HCT116 (cell line): Measurements from ENCODE around the gene SLC6A7. TPM values are rescaled to one million over a fixed set of nuclear protein-coding genes. Genes with fewer than 3 reads are reported as not detected.

ENCODE experiments used
- ATAC-seq: fragments of 200-7000 bp; cut with Tn5 transposase; 2 replicates; pipeline ENCODE4 v1.9.1; 2020; ENCODE audit warnings: mild to moderate bottlenecking, moderate library complexity
- BruUV-seq: library from RNA; stranded (reverse); fragments of 400-500 nt; replicated peaks from 2 replicates; lab custom pipeline; 2021; lab: Mats Ljungman, UMichigan
- CTCF ChIA-PET: fragments of 300-600 bp; sonication (Branson Sonifier 250); formaldehyde crosslinking; loops from one replicate; lab custom pipeline; 2021; ENCODE audit warnings: antibody characterized with exemption; lab: Charles Lee
- POLR2A ChIA-PET: fragments of 300-600, 350-600 bp; sonication (Branson Sonifier 250); formaldehyde crosslinking; loops from one replicate; lab custom pipeline; 2021; ENCODE audit warnings: antibody characterized with exemption; lab: Charles Lee
- RAD21 ChIA-PET, 2 experiments: fragments of 300-600 bp; sonication (Branson Sonifier 250); formaldehyde crosslinking; loops; one replicate each; lab custom pipeline; 2023; ENCODE audit warnings: low total read pairs in 2 of 2; ENCODE audit not compliant: uncharacterized antibody in 2 of 2, unreplicated experiment in 2 of 2, low non-redundant PET in 1 of 2; lab: Charles Lee
- DNase-seq: peaks from one replicate; pipeline ENCODE4 v3.0.0-alpha.2; 2010; ENCODE audit warnings: low read depth, low spot score
- H2AFZ ChIP-seq: fragments of 200-600 bp; shearing (Covaris generic), sonication (generic); 2 replicates; pipeline ENCODE4 v1.6.1; 2017; ENCODE audit warnings: low read depth, mixed run types, mixed read lengths, antibody characterized with exemption, low read length; ENCODE audit not compliant: poor library complexity, severe bottlenecking
- H3K27ac ChIP-seq: 2 replicates; pipeline ENCODE4 v1.5.1; 2012; ENCODE audit warnings: low read depth, low read length
- H3K27me3 ChIP-seq: fragments of 200-600 bp; sonication (generic); 2 replicates; pipeline ENCODE4 v1.6.1; 2016; ENCODE audit warnings: mixed run types, low read length, mixed read lengths; ENCODE audit not compliant: insufficient read depth
- H3K36me3 ChIP-seq, 2 experiments: fragments of 200-500 bp in 1 of 2; fragments of 200-600 bp in 1 of 2; sonication (Bioruptor generic) in 1 of 2; sonication (generic) in 1 of 2; 2 replicates each; pipeline versions ENCODE4 v1.5.1 to v1.6.1; 2014 to 2016; ENCODE audit warnings: low read length in 2 of 2, inconsistent platforms in 1 of 2, mixed read lengths in 1 of 2, mixed run types in 1 of 2; ENCODE audit not compliant: insufficient read depth in 2 of 2, control insufficient read depth in 1 of 2
- H3K4me1 ChIP-seq, 2 experiments: fragments of 200-600 bp in 1 of 2; sonication (generic) in 1 of 2; 2 replicates each; pipeline versions ENCODE4 v1.5.1 to v1.6.1; 2012 to 2017; ENCODE audit warnings: low read length in 2 of 2, inconsistent platforms in 1 of 2, mild to moderate bottlenecking in 1 of 2, mixed read lengths in 1 of 2, mixed run types in 1 of 2, moderate library complexity in 1 of 2; ENCODE audit not compliant: insufficient read depth in 2 of 2, control insufficient read depth in 1 of 2
- H3K4me2 ChIP-seq: fragments of 200-600 bp; sonication (generic); 2 replicates; pipeline ENCODE4 v1.6.1; 2017; ENCODE audit warnings: mixed run types, low read length, mixed read lengths
- H3K4me3 ChIP-seq, 2 experiments: fragments of 200-600 bp in 1 of 2; sonication (generic) in 1 of 2; replicated peaks in 1 of 2; 2 replicates each; pipeline ENCODE4 v1.5.1; 2011 to 2016; ENCODE audit warnings: low read length in 2 of 2, control low read depth in 1 of 2, low read depth in 1 of 2, mild to moderate bottlenecking in 1 of 2, mixed read lengths in 1 of 2, mixed run types in 1 of 2
- H3K79me2 ChIP-seq: fragments of 200-600 bp; sonication (generic); 2 replicates; pipeline ENCODE4 v1.6.1; 2017; ENCODE audit warnings: mild to moderate bottlenecking, mixed run types, low read length, moderate library complexity, mixed read lengths; ENCODE audit not compliant: insufficient read depth
- H3K9ac ChIP-seq: fragments of 200-600 bp; sonication (generic); 2 replicates; pipeline ENCODE4 v1.6.1; 2016; ENCODE audit warnings: low read length, mixed read lengths
- H3K9me2 ChIP-seq: fragments of 200-600 bp; sonication (generic), shearing (Covaris generic); 2 replicates; pipeline ENCODE4 v1.6.1; 2017; ENCODE audit warnings: mixed run types, mild to moderate bottlenecking, moderate library complexity; ENCODE audit not compliant: insufficient read depth
- H3K9me3 ChIP-seq, 2 experiments: fragments of 200-500 bp in 1 of 2; fragments of 200-600 bp in 1 of 2; sonication (Bioruptor generic) in 1 of 2; sonication (generic) in 1 of 2; 2 replicates each; pipeline ENCODE4 v1.6.1; 2014 to 2017; ENCODE audit warnings: low read length in 2 of 2, mixed read lengths in 2 of 2, inconsistent platforms in 1 of 2, low read depth in 1 of 2, mild to moderate bottlenecking in 1 of 2, mixed run types in 1 of 2, moderate library complexity in 1 of 2; ENCODE audit not compliant: control insufficient read depth in 1 of 2, insufficient read depth in 1 of 2
- H4K20me1 ChIP-seq: fragments of 200-600 bp; sonication (generic), shearing (Covaris generic); 2 replicates; pipeline ENCODE4 v1.6.1; 2017; ENCODE audit warnings: mixed run types, mild to moderate bottlenecking, moderate library complexity; ENCODE audit not compliant: insufficient read depth
- CBX3 ChIP-seq: IDR thresholded peaks from 2 replicates; pipeline ENCODE4 v1.6.1; 2012; ENCODE audit warnings: low read depth
- EGR1 ChIP-seq: IDR thresholded peaks from 2 replicates; pipeline ENCODE4 v1.6.1; 2012; ENCODE audit warnings: low read depth
- EZH2phosphoT487 ChIP-seq: fragments of 200-600 bp; IDR thresholded peaks from 2 replicates; pipeline ENCODE4 v1.6.1; 2018; ENCODE audit warnings: antibody characterized with exemption, borderline replicate concordance
- FOSL1 ChIP-seq: IDR thresholded peaks from 2 replicates; pipeline ENCODE4 v1.6.1; 2012; ENCODE audit warnings: low read depth
- POLR2A ChIP-seq: IDR thresholded peaks from 2 replicates; pipeline ENCODE4 v1.7.0; 2011; ENCODE audit warnings: borderline replicate concordance; ENCODE audit not compliant: insufficient read depth, insufficient read length; ENCODE audit errors: extremely low read depth
- POLR2AphosphoS5 ChIP-seq: IDR thresholded peaks from 2 replicates; pipeline ENCODE4 v1.6.1; 2011; ENCODE audit warnings: mild to moderate bottlenecking, low read depth, low read length, moderate library complexity
- YY1 ChIP-seq: IDR thresholded peaks from 2 replicates; pipeline ENCODE4 v1.6.1; 2011; ENCODE audit warnings: low read length, low read depth, moderate library complexity, mild to moderate bottlenecking; ENCODE audit not compliant: insufficient replicate concordance; ENCODE audit errors: extremely low read depth
- ZNF274 ChIP-seq: fragments of 200-500 bp; sonication (Bioruptor generic); IDR thresholded peaks from 2 replicates; pipeline ENCODE4 v1.6.1; 2014; ENCODE audit warnings: mild to moderate bottlenecking, low read depth, low read length, inconsistent platforms
- intact Hi-C: fragments of 100-400 bp; cut with micrococcal nuclease; formaldehyde crosslinking; loops from 2 replicates; pipeline ENCODE4 v1.10.0; 2022
- total RNA-seq: library from RNA; stranded (reverse); gene quantifications from one replicate; pipeline ENCODE4 v1.2.1, GENCODE V29; 2021; ENCODE audit not compliant: unreplicated experiment
- TF ChIP-seq, protein P1 (sequence below): IDR thresholded peaks from 2 replicates; pipeline ENCODE4 v1.6.1; 2011; ENCODE audit warnings: mild to moderate bottlenecking, low read length, moderate library complexity; ENCODE audit not compliant: insufficient replicate concordance; ENCODE audit errors: extremely low read depth
- TF ChIP-seq, protein P2 (sequence below): IDR thresholded peaks from 2 replicates; pipeline ENCODE4 v1.6.1; 2012
- TF ChIP-seq, protein P3 (sequence below), 3 experiments: fragments of 200-600 bp in 1 of 3; sonication (generic) in 1 of 3; IDR thresholded peaks in 2 of 3; conservative IDR thresholded peaks in 1 of 3; 2 replicates each; pipeline ENCODE4 v1.5.1; 2012 to 2017; ENCODE audit warnings: low read depth in 2 of 3, low read length in 2 of 3, antibody characterized with exemption in 1 of 3, borderline replicate concordance in 1 of 3, control low read depth in 1 of 3, mild to moderate bottlenecking in 1 of 3, mixed read lengths in 1 of 3, mixed run types in 1 of 3, moderate library complexity in 1 of 3; ENCODE audit not compliant: insufficient read depth in 1 of 3
- TF ChIP-seq, protein P4 (sequence below): IDR thresholded peaks from 2 replicates; pipeline ENCODE4 v1.6.1; 2012; ENCODE audit warnings: low read depth

SLC6A7 gene
- total RNA-seq, 1 experiment from 2014 or later = not detected

DNA sequence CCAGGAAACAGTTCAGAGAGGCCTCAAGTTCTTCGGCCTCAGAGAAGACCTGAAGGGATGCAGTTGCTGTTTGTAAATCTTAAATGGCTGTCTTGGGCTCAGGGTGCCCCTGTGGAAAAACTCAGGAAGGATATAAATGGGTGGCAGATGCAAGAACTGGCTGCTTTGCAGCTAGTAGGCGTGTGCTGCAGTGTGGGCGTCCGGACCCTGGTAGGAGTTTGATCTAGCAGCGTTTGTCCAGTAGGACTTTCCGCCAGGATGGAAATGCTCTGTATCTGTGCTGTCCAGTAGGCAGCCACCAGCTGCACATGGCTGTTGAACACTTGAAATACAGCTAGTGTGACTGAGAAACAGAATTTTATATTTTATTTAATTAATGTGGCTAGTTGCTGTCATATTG lies 15.6 kb upstream of the SLC6A7 start:
- Histone ChIP-seq H3K9me3 (no peaks in the 10 kb centered on the region), H3K4me2 (no peak overlapping the region), H4K20me1 (no peaks in the 10 kb centered on the region), H3K4me3 (no peak overlapping the region), H3K27ac (no peak overlapping the region), H3K36me3 (no peaks in the 10 kb centered on the region), H3K27me3 (peaks cover 9% of the 10 kb centered on the region), H3K9ac (no peak overlapping the region), H3K79me2 (no peaks in the 10 kb centered on the region), H3K4me1 (no peaks in the 10 kb centered on the region), H2AFZ (no peak overlapping the region), H3K9me2 (no peaks in the 10 kb centered on the region)
- ChIA-PET CTCF (interaction anchor here (1.4 kb wide), 1 partner anchor 12 kb away, joined by 4 read pairs; no protein-coding TSS in a partner anchor), RAD21 (no interaction called here), POLR2A (no interaction called here)
- TF ChIP-seq ZNF274 = no peak
- TF ChIP-seq EZH2phosphoT487 = no peak
- TF ChIP-seq FOSL1 = no peak
- TF ChIP-seq, protein P1, sequence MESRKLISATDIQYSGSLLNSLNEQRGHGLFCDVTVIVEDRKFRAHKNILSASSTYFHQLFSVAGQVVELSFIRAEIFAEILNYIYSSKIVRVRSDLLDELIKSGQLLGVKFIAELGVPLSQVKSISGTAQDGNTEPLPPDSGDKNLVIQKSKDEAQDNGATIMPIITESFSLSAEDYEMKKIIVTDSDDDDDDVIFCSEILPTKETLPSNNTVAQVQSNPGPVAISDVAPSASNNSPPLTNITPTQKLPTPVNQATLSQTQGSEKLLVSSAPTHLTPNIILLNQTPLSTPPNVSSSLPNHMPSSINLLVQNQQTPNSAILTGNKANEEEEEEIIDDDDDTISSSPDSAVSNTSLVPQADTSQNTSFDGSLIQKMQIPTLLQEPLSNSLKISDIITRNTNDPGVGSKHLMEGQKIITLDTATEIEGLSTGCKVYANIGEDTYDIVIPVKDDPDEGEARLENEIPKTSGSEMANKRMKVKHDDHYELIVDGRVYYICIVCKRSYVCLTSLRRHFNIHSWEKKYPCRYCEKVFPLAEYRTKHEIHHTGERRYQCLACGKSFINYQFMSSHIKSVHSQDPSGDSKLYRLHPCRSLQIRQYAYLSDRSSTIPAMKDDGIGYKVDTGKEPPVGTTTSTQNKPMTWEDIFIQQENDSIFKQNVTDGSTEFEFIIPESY = no peak
- TF ChIP-seq, protein P2, sequence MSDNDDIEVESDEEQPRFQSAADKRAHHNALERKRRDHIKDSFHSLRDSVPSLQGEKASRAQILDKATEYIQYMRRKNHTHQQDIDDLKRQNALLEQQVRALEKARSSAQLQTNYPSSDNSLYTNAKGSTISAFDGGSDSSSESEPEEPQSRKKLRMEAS = no peak
- no peak for TF ChIP-seq EGR1
- no peak for TF ChIP-seq POLR2A
- ATAC-seq = no peak
- no TSS peak for BruUV-seq
- no peak for DNase-seq
- intact Hi-C loops = no loop called here

DNA sequence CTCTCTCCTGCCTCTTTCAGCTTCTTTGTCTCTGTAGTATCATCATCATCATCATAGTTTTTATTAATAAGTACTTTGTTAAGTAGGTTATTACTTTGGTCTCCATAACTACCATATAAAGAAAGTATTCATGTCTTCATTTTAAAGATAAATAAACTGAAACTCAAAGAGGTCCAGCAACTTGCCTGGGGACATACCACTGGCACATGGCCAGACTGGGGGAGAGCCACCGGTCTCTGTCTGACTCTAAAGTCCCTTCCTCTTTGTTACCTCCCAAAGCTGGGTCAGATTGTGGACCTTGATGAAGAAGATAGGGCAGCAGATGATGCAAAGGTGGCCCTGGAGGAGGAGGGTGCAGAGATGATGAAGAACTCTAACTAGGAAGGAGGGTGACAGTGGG lies 14.8 kb upstream of the SLC6A7 start:
- RAD21 ChIA-PET = no interaction called here
- Histone ChIP-seq H3K4me2 (no peak overlapping the region), H3K27me3 (peaks cover 8% of the 10 kb centered on the region), H4K20me1 (no peaks in the 10 kb centered on the region), H3K9me2 (no peaks in the 10 kb centered on the region), H3K36me3 (no peaks in the 10 kb centered on the region), H3K4me3 (no peak overlapping the region), H3K79me2 (no peaks in the 10 kb centered on the region), H3K9ac (no peak overlapping the region), H2AFZ (peak overlapping the region; percentile 13), H3K4me1 (no peaks in the 10 kb centered on the region), H3K9me3 (no peaks in the 10 kb centered on the region), H3K27ac (no peak overlapping the region)
- POLR2A ChIA-PET = no interaction called here
- CTCF ChIA-PET = interaction anchor here (0.6 to 1.4 kb wide), 9 partner anchors 9 to 341 kb away, joined by 3 to 10 read pairs (median 4); partner anchors contain the start of gene CDX1
- intact Hi-C loops = loop anchor here (1.0 kb wide), 1 partner anchor 45 kb away; no protein-coding TSS in a partner anchor
- no TSS peak for BruUV-seq
- ATAC-seq (no peak), DNase-seq (no peak)
- TF ChIP-seq POLR2AphosphoS5 (no peak), YY1 (no peak), CBX3 (no peak), FOSL1 (no peak)
- TF ChIP-seq, protein P3, sequence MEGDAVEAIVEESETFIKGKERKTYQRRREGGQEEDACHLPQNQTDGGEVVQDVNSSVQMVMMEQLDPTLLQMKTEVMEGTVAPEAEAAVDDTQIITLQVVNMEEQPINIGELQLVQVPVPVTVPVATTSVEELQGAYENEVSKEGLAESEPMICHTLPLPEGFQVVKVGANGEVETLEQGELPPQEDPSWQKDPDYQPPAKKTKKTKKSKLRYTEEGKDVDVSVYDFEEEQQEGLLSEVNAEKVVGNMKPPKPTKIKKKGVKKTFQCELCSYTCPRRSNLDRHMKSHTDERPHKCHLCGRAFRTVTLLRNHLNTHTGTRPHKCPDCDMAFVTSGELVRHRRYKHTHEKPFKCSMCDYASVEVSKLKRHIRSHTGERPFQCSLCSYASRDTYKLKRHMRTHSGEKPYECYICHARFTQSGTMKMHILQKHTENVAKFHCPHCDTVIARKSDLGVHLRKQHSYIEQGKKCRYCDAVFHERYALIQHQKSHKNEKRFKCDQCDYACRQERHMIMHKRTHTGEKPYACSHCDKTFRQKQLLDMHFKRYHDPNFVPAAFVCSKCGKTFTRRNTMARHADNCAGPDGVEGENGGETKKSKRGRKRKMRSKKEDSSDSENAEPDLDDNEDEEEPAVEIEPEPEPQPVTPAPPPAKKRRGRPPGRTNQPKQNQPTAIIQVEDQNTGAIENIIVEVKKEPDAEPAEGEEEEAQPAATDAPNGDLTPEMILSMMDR (IDR thresholded peaks at IDR 0.05 in 2 of 3, conservative IDR thresholded peaks at IDR 0.05 in 1 of 3; ENCODE audit: borderline replicate concordance in 1 of 3, insufficient read depth in 1 of 3, low read depth in 2 of 3, low read length in 2 of 3) = no peak
- TF ChIP-seq, protein P4, sequence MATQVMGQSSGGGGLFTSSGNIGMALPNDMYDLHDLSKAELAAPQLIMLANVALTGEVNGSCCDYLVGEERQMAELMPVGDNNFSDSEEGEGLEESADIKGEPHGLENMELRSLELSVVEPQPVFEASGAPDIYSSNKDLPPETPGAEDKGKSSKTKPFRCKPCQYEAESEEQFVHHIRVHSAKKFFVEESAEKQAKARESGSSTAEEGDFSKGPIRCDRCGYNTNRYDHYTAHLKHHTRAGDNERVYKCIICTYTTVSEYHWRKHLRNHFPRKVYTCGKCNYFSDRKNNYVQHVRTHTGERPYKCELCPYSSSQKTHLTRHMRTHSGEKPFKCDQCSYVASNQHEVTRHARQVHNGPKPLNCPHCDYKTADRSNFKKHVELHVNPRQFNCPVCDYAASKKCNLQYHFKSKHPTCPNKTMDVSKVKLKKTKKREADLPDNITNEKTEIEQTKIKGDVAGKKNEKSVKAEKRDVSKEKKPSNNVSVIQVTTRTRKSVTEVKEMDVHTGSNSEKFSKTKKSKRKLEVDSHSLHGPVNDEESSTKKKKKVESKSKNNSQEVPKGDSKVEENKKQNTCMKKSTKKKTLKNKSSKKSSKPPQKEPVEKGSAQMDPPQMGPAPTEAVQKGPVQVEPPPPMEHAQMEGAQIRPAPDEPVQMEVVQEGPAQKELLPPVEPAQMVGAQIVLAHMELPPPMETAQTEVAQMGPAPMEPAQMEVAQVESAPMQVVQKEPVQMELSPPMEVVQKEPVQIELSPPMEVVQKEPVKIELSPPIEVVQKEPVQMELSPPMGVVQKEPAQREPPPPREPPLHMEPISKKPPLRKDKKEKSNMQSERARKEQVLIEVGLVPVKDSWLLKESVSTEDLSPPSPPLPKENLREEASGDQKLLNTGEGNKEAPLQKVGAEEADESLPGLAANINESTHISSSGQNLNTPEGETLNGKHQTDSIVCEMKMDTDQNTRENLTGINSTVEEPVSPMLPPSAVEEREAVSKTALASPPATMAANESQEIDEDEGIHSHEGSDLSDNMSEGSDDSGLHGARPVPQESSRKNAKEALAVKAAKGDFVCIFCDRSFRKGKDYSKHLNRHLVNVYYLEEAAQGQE = no peak
